Neutrophil (primary cell): ENCODE results near the gene MUC3A.

Experiments
- H3K27ac ChIP-seq: fragments of 200-600 bp; sonication (generic); 2 replicates; pipeline ENCODE4 v1.5.1; 2016; ENCODE audit warnings: mild to moderate bottlenecking, moderate library complexity
- H3K27me3 ChIP-seq: fragments of 200-600 bp; sonication (generic); 2 replicates; pipeline ENCODE4 v1.6.0; 2016; ENCODE audit warnings: mild to moderate bottlenecking
- H3K36me3 ChIP-seq: fragments of 200-600 bp; sonication (generic); 2 replicates; pipeline ENCODE4 v1.5.1; 2017
- H3K4me1 ChIP-seq, 2 experiments: fragments of 200-600 bp in 1 of 2; sonication (generic) in 1 of 2; 1 replicate in 1 of 2; 2 replicates in 1 of 2; pipeline versions ENCODE4 v1.5.1 to v1.6.1; 2013 to 2016; ENCODE audit warnings: low read depth in 1 of 2, low read length in 1 of 2, mild to moderate bottlenecking in 1 of 2, moderate library complexity in 1 of 2; ENCODE audit not compliant: control insufficient read depth in 1 of 2, insufficient read depth in 1 of 2
- H3K4me3 ChIP-seq, 2 experiments: fragments of 200-600 bp in 1 of 2; sonication (generic) in 1 of 2; 1 replicate in 1 of 2; 2 replicates in 1 of 2; pipeline ENCODE4 v1.5.1; 2013 to 2016; ENCODE audit warnings: low read depth in 1 of 2, low read length in 1 of 2, mild to moderate bottlenecking in 1 of 2, moderate library complexity in 1 of 2
- H3K9me3 ChIP-seq: fragments of 200-600 bp; sonication (generic); 2 replicates; pipeline ENCODE4 v1.5.1; 2016
- CTCF ChIP-seq: fragments of 200-600 bp; sonication (generic); IDR thresholded peaks from 2 replicates; pipeline ENCODE4 v1.5.1; 2016; ENCODE audit warnings: antibody characterized with exemption

The MUC3A gene

GRCh38 chr7:100966542-100967291 lies 17.4 kb downstream of the MUC3A start:
- H3K27ac ChIP-seq = peak overlapping the region; percentile 15
- peak overlapping the region in 1 of 2 experiments; percentile 35 for H3K4me3 ChIP-seq
- peaks cover 84% of the 10 kb centered on the region for H3K27me3 ChIP-seq
- no peaks in the 10 kb centered on the region for H3K9me3 ChIP-seq
- no peak for TF ChIP-seq CTCF
- H3K4me1 ChIP-seq = peaks cover 4 to 12% of the 10 kb centered on the region in 2 experiments
- no peaks in the 10 kb centered on the region for H3K36me3 ChIP-seq

GRCh38 chr7:100967292-100967863 lies 18.0 kb downstream of the MUC3A start:
- Histone ChIP-seq H3K27ac (no peak overlapping the region), H3K27me3 (peaks cover 88% of the 10 kb centered on the region)

GRCh38 chr7:100968031-100968430 lies 18.7 kb downstream of the MUC3A start:
- no peaks in the 10 kb centered on the region for H3K9me3 ChIP-seq
- H3K4me3 ChIP-seq = no peak overlapping the region
- TF ChIP-seq CTCF = no peak
- no peaks in the 10 kb centered on the region for H3K36me3 ChIP-seq
- peaks cover 4 to 12% of the 10 kb centered on the region in 2 experiments for H3K4me1 ChIP-seq
- peaks cover 87% of the 10 kb centered on the region for H3K27me3 ChIP-seq
- no peak overlapping the region for H3K27ac ChIP-seq

More at GRCh38 chr7:100967292-100967863, 18.0 kb downstream of the MUC3A start:
- no peaks in the 10 kb centered on the region for H3K36me3 ChIP-seq
- no peak overlapping the region for H3K4me3 ChIP-seq
- H3K9me3 ChIP-seq = no peaks in the 10 kb centered on the region
- no peak for TF ChIP-seq CTCF
- peaks cover 4 to 12% of the 10 kb centered on the region in 2 experiments for H3K4me1 ChIP-seq

- Histone ChIP-seq H3K4me3 (no peak overlapping the region), H3K27me3 (peaks cover 84% of the 10 kb centered on the region), H3K9me3 (no peaks in the 10 kb centered on the region), H3K27ac (no peak overlapping the region), H3K4me1 (peaks cover 4 to 12% of the 10 kb centered on the region in 2 experiments), H3K36me3 (no peaks in the 10 kb centered on the region)
- TF ChIP-seq CTCF = no peak
Measured at GRCh38 chr7:100968650-100969049, 19.3 kb downstream of the MUC3A start.

GRCh38 chr7:100969066-100969615 lies 19.8 kb downstream of the MUC3A start, which contains the start of gene MUC12:
Gene MUC12, plus strand, starts transcription at chr7:100969565. Its CDS starts 58 bp downstream, at chr7:100969623.
- Histone ChIP-seq H3K27ac (no peak within 1 kb of the TSS), H3K36me3 (no peaks in the 10 kb centered on the region), H3K9me3 (no peaks in the 10 kb centered on the region), H3K4me1 (peaks cover 4 to 12% of the 10 kb centered on the region in 2 experiments), H3K4me3 (no peak within 1 kb of the TSS), H3K27me3 (peaks cover 79% of the 10 kb centered on the region)
- no peak for TF ChIP-seq CTCF
